ENCODE measurements around the gene KRT16.
"Not testable (repeated sequence)": the region's sequence is repeated elsewhere in the genome, so short reads cannot be mapped to it uniquely, and the experiment has no call there.

The KRT16 gene

GRCh38 chr17:41614098-41614497 is 1.5 kb upstream of the KRT16 start:
- DNase-seq = no peak

GRCh38 chr17:41613277-41614082 is 913 bp upstream of the KRT16 start:
- DNase-seq = no peak

GRCh38 chr17:41610965-41611640 is 1.5 kb downstream of the KRT16 start:
- DNase-seq = no peak

- DNase-seq = not testable (repeated sequence)
Observed at GRCh38 chr17:41610061-41610517, 2.5 kb downstream of the KRT16 start.

- DNase-seq = not testable (repeated sequence)
Observed at GRCh38 chr17:41606930-41607329, 5.6 kb downstream of the KRT16 start.

GRCh38 chr17:41602524-41602923 is 10.0 kb downstream of the KRT16 start:
- no peak for DNase-seq

- DNase-seq = no peak
Observed at GRCh38 chr17:41600318-41600717, 12.2 kb downstream of the KRT16 start.

- DNase-seq = no peak
Observed at GRCh38 chr17:41599680-41600079, 12.9 kb downstream of the KRT16 start.

- no peak for DNase-seq
Observed at GRCh38 chr17:41595585-41595984, 17.0 kb downstream of the KRT16 start.

GRCh38 chr17:41594363-41594915 is 18.1 kb downstream of the KRT16 start:
- no peak for DNase-seq

- DNase-seq = no peak
Observed at GRCh38 chr17:41593306-41593981, 19.1 kb downstream of the KRT16 start.

GRCh38 chr17:41592601-41593305 is 19.8 kb downstream of the KRT16 start:
- DNase-seq = no peak

- no peak for DNase-seq
Observed at GRCh38 chr17:41589301-41589700, 23.3 kb downstream of the KRT16 start.

GRCh38 chr17:41588126-41588810 is 24.3 kb downstream of the KRT16 start:
- DNase-seq = no peak

- no peak for DNase-seq
Observed at GRCh38 chr17:41586863-41587495, 25.6 kb downstream of the KRT16 start, which contains the start of gene KRT14. Gene KRT14 (minus strand): TSS chr17:41586895. CDS start chr17:41586834, 61 bp downstream.

- DNase-seq = no peak
Observed at GRCh38 chr17:41585301-41586056, 27.1 kb downstream of the KRT16 start.

- not testable (repeated sequence) for DNase-seq
Observed at GRCh38 chr17:41584331-41584927, 28.1 kb downstream of the KRT16 start.

- no peak for DNase-seq
Observed at GRCh38 chr17:41583137-41584127, 29.1 kb downstream of the KRT16 start.
